ENCODE measurements around the gene PES1. TPM values are rescaled to one million over a fixed set of nuclear protein-coding genes. Genes with fewer than 3 reads are reported as not detected.

PES1 gene
- total RNA-seq, 1 donor from 2014 or later = 46.5 TPM

- no peaks in the 10 kb centered on the region for H3K4me1 ChIP-seq
- intact Hi-C loops (cut with DNase I) = no loop called here
Measured at GRCh38 chr22:30617819-30618218, 26.1 kb upstream of the PES1 start.

GRCh38 chr22:30615543-30615954 lies 23.8 kb upstream of the PES1 start:
- no peaks in the 10 kb centered on the region for H3K4me1 ChIP-seq
- peak; percentile 78 for ATAC-seq
- H3K4me3 ChIP-seq = no peak overlapping the region
- no peak for DNase-seq
- peaks cover 7% of the 10 kb centered on the region for H3K36me3 ChIP-seq
- no peaks in the 10 kb centered on the region for H3K9me3 ChIP-seq
- H3K27ac ChIP-seq = no peak overlapping the region
- intact Hi-C loops (cut with DNase I) = no loop called here
- no peaks in the 10 kb centered on the region for H3K27me3 ChIP-seq
- TF ChIP-seq, protein P1, sequence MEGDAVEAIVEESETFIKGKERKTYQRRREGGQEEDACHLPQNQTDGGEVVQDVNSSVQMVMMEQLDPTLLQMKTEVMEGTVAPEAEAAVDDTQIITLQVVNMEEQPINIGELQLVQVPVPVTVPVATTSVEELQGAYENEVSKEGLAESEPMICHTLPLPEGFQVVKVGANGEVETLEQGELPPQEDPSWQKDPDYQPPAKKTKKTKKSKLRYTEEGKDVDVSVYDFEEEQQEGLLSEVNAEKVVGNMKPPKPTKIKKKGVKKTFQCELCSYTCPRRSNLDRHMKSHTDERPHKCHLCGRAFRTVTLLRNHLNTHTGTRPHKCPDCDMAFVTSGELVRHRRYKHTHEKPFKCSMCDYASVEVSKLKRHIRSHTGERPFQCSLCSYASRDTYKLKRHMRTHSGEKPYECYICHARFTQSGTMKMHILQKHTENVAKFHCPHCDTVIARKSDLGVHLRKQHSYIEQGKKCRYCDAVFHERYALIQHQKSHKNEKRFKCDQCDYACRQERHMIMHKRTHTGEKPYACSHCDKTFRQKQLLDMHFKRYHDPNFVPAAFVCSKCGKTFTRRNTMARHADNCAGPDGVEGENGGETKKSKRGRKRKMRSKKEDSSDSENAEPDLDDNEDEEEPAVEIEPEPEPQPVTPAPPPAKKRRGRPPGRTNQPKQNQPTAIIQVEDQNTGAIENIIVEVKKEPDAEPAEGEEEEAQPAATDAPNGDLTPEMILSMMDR (IDR thresholded peaks at IDR 0.05) = no peak

More at GRCh38 chr22:30617819-30618218, 26.1 kb upstream of the PES1 start:
- ATAC-seq = no peak
- Histone ChIP-seq H3K4me3 (no peak overlapping the region), H3K27me3 (no peaks in the 10 kb centered on the region), H3K9me3 (no peaks in the 10 kb centered on the region), H3K36me3 (no peaks in the 10 kb centered on the region), H3K27ac (no peak overlapping the region)
- TF ChIP-seq, protein P1 (IDR thresholded peaks at IDR 0.05) = no peak
- no peak for DNase-seq

GRCh38 chr22:30614879-30615278 lies 23.2 kb upstream of the PES1 start:
- no peak for DNase-seq
- H3K9me3 ChIP-seq = no peaks in the 10 kb centered on the region
- peaks cover 2% of the 10 kb centered on the region for H3K4me1 ChIP-seq
- intact Hi-C loops (cut with DNase I) = no loop called here
- no peak overlapping the region for H3K4me3 ChIP-seq
- ATAC-seq = no peak
- H3K27ac ChIP-seq = no peak overlapping the region
- TF ChIP-seq, protein P1 (IDR thresholded peaks at IDR 0.05) = no peak
- peaks cover 7% of the 10 kb centered on the region for H3K36me3 ChIP-seq
- H3K27me3 ChIP-seq = no peaks in the 10 kb centered on the region

- no peak for DNase-seq
Measured at GRCh38 chr22:30614268-30614667, 22.6 kb upstream of the PES1 start.

DNA sequence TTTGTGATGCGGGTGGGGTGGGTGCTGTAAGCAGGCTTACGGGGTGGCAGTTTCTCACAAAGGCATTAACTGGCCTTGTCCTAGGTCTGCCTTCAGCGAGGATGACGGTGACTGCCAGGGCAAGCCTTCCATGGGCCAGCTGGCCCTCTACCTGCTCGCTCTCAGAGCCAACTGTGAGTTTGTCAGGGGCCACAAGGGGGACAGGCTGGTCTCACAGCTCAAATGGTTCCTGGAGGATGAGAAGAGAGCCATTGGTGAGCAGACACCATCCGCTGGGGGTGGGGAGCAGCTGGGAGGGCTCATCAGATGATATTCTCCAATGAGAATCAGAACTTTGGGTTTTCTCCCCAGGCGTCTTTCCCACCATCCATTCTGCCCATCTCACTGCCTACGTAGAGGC lies 21.1 kb upstream of the PES1 start:
- Histone ChIP-seq H3K27me3 (no peaks in the 10 kb centered on the region), H3K36me3 (peaks cover 7% of the 10 kb centered on the region), H3K4me3 (no peak overlapping the region), H3K4me1 (peaks cover 21% of the 10 kb centered on the region), H3K27ac (no peak overlapping the region), H3K9me3 (no peaks in the 10 kb centered on the region)
- ATAC-seq (no peak), DNase-seq (no peak)
- intact Hi-C loops (cut with DNase I) = no loop called here
- TF ChIP-seq, protein P1 (IDR thresholded peaks at IDR 0.05) = no peak

More at GRCh38 chr22:30614268-30614667, 22.6 kb upstream of the PES1 start:
- TF ChIP-seq, protein P1 (IDR thresholded peaks at IDR 0.05) = no peak
- Histone ChIP-seq H3K9me3 (no peaks in the 10 kb centered on the region), H3K4me1 (peaks cover 8% of the 10 kb centered on the region), H3K27me3 (no peaks in the 10 kb centered on the region), H3K4me3 (no peak overlapping the region), H3K27ac (no peak overlapping the region), H3K36me3 (peaks cover 7% of the 10 kb centered on the region)
- intact Hi-C loops (cut with DNase I) = no loop called here
- no peak for ATAC-seq

GRCh38 chr22:30611197-30611596 lies 19.5 kb upstream of the PES1 start:
- Histone ChIP-seq H3K36me3 (peaks cover 7% of the 10 kb centered on the region), H3K4me1 (peaks cover 30% of the 10 kb centered on the region), H3K9me3 (no peaks in the 10 kb centered on the region), H3K27me3 (no peaks in the 10 kb centered on the region), H3K27ac (no peak overlapping the region), H3K4me3 (no peak overlapping the region)
- DNase-seq (no peak), ATAC-seq (no peak)
- TF ChIP-seq, protein P1 (IDR thresholded peaks at IDR 0.05) = no peak
- intact Hi-C loops (cut with DNase I) = no loop called here
